Colonic mucosa (tissue), 4 donors: ENCODE results near the gene TMEM266. TPM values are rescaled to one million over a fixed set of nuclear protein-coding genes. Genes with fewer than 3 reads are reported as not detected.

Source experiments
- DNase-seq: peaks from one replicate; pipeline ENCODE4 v3.0.0-alpha.2; 2020
- H3K27ac ChIP-seq: fragments of 200-600 bp; one replicate; pipeline ENCODE4 v1.8.0; 2021
- H3K27me3 ChIP-seq: fragments of 200-600 bp; one replicate; pipeline ENCODE4 v1.8.0; 2021
- H3K36me3 ChIP-seq: fragments of 200-600 bp; one replicate; pipeline ENCODE4 v1.8.0; 2021
- H3K4me1 ChIP-seq: fragments of 200-600 bp; one replicate; pipeline ENCODE4 v1.8.0; 2021; ENCODE audit warnings: mild to moderate bottlenecking
- H3K4me3 ChIP-seq: fragments of 200-600 bp; one replicate; pipeline ENCODE4 v1.8.0; 2021
- H3K9ac ChIP-seq, 2 donors: one replicate each; pipeline ENCODE4 v1.7.0; 2013; ENCODE audit warnings: control low read depth in 2 of 2, low read depth in 2 of 2, low read length in 2 of 2
- H3K9me3 ChIP-seq: fragments of 200-600 bp; one replicate; pipeline ENCODE4 v1.8.0; 2021
- CTCF ChIP-seq: fragments of 200-600 bp; IDR thresholded peaks from one replicate; pipeline ENCODE4 v1.8.0; 2022; ENCODE audit warnings: antibody characterized with exemption, mild to moderate bottlenecking
- intact Hi-C: fragments of 100-400 bp; cut with DNase I; formaldehyde crosslinking; loops from one replicate; pipeline ENCODE4 v1.14.1; 2022
- total RNA-seq, 2 donors: library from RNA; stranded (reverse); fragmentation: NEBNext Ultra II Directional in 1 of 2; extraction: Animal tissue kit (Norgen Biotek cat#: 25700) in 1 of 2; gene quantifications; one replicate each; pipeline ENCODE4 v1.2.1, GENCODE V29; 2021
- donor health status: healthy.
- donor health status: DM: no; HTN: no; CAD: no.
- donor health status: DM: no; HTN: no; CAD: no.

Gene TMEM266
- total RNA-seq, 2 donors from 2014 or later, result not detected

- no peak for DNase-seq
- no peak for TF ChIP-seq CTCF
- Histone ChIP-seq H3K4me3 (no peak overlapping the region), H3K9me3 (no peaks in the 10 kb centered on the region), H3K4me1 (no peaks in the 10 kb centered on the region), H3K27me3 (no peaks in the 10 kb centered on the region), H3K27ac (no peak overlapping the region), H3K36me3 (no peaks in the 10 kb centered on the region), H3K9ac (no peak overlapping the region)
- intact Hi-C loops, result no loop called here
Measured at GRCh38 chr15:76105911-76106310, 46.1 kb downstream of the TMEM266 start.

GRCh38 chr15:76107169-76107568, 47.4 kb downstream of the TMEM266 start:
- no peaks in the 10 kb centered on the region for H3K27me3 ChIP-seq
- H3K4me3 ChIP-seq, result no peak overlapping the region
- no peaks in the 10 kb centered on the region for H3K4me1 ChIP-seq
- H3K36me3 ChIP-seq, result no peaks in the 10 kb centered on the region
- H3K9ac ChIP-seq, result no peak overlapping the region
- no peak for DNase-seq
- no peak for TF ChIP-seq CTCF
- H3K9me3 ChIP-seq, result no peaks in the 10 kb centered on the region
- intact Hi-C loops, result no loop called here
- H3K27ac ChIP-seq, result no peak overlapping the region

GRCh38 chr15:76108021-76108723, 48.4 kb downstream of the TMEM266 start:
- H3K36me3 ChIP-seq, result no peaks in the 10 kb centered on the region
- TF ChIP-seq CTCF, result no peak
- no peak overlapping the region for H3K4me3 ChIP-seq
- H3K9ac ChIP-seq, result no peak overlapping the region
- no peak overlapping the region for H3K27ac ChIP-seq
- intact Hi-C loops, result no loop called here
- H3K9me3 ChIP-seq, result no peaks in the 10 kb centered on the region
- no peaks in the 10 kb centered on the region for H3K4me1 ChIP-seq
- no peaks in the 10 kb centered on the region for H3K27me3 ChIP-seq
- DNase-seq, result no peak

GRCh38 chr15:76109046-76109445, 49.3 kb downstream of the TMEM266 start:
- TF ChIP-seq CTCF, result no peak
- intact Hi-C loops, result no loop called here
- H3K4me3 ChIP-seq, result no peak overlapping the region
- DNase-seq, result no peak
- no peak overlapping the region for H3K9ac ChIP-seq
- no peaks in the 10 kb centered on the region for H3K27me3 ChIP-seq
- no peak overlapping the region for H3K27ac ChIP-seq
- H3K36me3 ChIP-seq, result no peaks in the 10 kb centered on the region
- no peaks in the 10 kb centered on the region for H3K4me1 ChIP-seq
- H3K9me3 ChIP-seq, result no peaks in the 10 kb centered on the region

GRCh38 chr15:76114561-76114960, 54.8 kb downstream of the TMEM266 start:
- intact Hi-C loops, result no loop called here
- Histone ChIP-seq H3K4me1 (no peaks in the 10 kb centered on the region), H3K9ac (no peak overlapping the region), H3K27me3 (no peaks in the 10 kb centered on the region), H3K27ac (no peak overlapping the region), H3K4me3 (no peak overlapping the region), H3K36me3 (no peaks in the 10 kb centered on the region), H3K9me3 (no peaks in the 10 kb centered on the region)
- no peak for TF ChIP-seq CTCF
- no peak for DNase-seq
